HG03064 (cell line): ENCODE data around the gene PIEZO1.

Experiments
- ATAC-seq: cut with Tn5 transposase; IDR thresholded peaks from one replicate; pipeline ENCODE4 v1.9.1; 2021; ENCODE audit warnings: low read depth; ENCODE audit not compliant: unreplicated experiment

The PIEZO1 gene

DNA sequence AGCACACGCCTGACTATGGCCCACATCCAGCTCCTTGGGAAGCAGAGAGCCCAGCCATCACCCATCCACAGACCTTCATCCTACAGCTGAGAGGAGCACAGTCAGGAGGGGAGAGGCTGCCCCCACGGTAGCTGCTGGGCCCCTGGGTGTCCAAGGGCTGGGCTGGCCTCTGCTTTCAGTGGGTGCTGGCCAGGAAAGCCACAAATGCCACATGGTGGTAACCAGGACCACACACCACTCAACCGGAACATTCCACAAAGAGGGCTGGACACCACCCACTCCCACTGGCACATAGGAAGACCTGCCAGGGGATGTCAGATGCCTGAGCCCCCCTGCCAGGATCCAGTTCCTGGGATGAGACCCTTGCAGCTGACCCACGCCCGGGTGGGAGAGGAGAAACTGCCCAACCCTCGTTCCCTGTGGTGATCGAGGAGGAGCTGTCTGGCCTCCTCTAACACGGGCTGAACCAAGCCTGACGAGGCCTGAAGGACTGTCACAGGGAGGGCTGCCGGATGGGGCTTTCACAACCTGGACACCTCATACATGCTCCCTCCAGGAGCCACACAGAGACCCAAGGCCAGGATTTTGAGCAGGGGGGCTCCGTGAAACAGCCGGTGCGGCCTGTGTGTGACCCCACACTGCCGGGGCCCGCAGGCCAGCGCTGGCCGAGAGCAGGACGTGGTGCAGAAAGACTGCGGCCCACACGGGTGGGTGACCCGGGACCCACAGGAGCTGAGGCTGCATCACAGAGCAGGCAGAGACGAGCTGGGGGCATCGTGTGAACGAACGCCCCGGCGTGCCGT is 30.7 kb downstream of the PIEZO1 start:
- no peak for ATAC-seq

DNA sequence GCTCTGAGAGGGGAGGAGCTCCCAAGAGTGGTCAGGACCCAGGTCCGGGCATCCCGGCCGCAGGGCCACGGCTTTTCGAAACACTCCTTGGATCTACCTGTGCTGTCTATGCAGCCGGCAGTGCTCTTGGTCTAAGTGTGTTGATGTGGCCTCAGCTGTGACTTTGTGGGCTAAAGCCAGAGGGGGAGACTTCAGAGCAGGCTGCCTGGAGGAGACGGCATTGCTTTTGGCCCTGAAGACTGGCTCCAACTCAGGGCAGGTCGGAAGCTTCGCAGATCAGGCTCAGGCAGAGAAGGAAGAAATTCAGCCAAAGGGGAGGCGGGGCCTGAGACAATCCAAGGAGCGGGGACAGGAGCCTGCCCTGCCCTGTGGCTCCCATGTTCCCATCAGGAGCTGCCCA is 31.4 kb downstream of the PIEZO1 start:
- no peak for ATAC-seq

DNA sequence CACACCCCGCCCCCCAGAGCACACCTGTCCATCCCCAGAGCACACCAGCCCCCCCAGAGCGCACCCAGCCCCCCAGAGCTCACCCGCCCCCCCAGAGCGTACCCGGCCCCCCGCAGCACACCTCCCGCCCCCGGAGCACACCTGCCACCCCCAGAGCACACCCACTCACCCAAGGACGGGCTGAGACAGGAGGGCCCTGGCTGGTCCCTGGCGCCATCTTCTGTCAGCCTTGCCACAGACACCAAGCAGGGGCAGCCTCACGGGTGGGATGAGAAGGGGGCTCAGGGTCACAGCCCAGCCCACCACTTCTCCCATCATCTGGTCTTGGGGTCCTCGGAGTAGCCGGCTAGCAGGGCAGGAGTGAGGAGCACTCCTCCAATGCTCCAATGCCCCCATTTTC is 31.8 kb downstream of the PIEZO1 start:
- ATAC-seq: no peak

DNA sequence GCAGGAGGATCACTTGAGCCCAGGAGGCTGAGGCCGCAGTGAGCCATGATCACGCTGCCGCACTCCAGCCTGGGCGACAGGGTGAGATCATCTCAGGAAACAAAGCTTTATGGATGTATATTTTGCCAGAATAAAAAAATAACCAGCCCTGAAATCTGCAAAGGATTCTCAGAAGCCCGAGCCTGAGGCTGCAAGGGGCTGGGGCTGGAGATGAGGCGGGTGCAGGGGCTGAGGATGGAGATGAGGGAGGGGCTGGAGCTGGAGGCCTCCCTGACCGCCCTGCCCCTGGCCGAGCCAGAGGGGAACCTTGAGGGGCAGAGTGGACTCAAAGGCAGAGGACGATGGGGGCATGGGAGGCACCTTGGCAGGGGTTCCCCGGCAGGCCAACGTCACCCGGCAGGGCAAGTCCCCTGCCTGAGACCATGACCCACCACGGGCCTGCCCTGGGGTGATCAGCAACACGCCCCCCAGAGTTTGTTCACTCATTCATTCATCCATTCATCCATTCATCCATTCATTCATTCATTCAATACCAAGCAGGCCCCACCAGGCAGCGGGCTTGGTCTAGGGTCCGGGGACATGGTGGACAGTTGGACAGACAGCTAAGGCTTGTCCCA is 32.5 kb downstream of the PIEZO1 start:
- no peak for ATAC-seq

DNA sequence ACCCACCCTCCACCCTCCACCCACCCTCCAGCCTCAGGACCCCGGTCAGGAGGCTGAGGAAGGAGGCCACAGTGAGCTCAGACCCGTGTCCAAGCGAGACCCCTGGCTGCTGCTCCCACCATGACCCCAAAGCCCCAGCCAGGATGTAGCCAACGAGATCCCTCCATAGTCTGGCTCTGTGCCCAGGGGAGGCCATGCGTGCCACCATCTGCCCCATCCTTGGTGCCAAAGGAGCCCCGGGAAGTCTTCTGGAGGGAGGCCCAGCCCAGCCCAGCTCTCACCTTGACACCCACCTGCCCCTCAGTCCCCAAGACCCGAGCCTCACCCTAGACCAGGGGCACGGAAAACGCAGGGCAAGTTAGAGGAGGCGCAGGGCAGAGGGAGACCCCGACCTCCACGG is 34.2 kb downstream of the PIEZO1 start:
- no peak for ATAC-seq

DNA sequence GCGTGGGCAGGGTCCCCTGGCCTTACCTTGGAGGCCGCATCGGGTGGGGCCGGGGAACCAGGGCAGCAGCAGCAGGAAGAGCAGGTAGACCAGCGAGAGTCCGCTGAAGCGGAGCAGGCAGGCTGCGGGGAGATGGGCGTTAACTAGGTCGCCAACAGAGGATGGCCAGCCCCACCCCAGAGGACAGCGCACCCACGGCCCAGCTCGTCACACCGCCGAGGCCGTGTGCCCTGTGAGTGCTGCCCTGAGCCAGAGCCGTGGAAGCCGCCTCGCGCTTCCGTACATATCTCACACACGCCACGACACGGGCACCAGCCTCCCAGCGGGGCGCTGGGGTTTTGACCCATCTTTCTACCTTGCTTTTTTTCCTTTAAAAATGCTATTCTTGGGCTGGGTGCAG is 35.7 kb downstream of the PIEZO1 start:
- no peak for ATAC-seq

DNA sequence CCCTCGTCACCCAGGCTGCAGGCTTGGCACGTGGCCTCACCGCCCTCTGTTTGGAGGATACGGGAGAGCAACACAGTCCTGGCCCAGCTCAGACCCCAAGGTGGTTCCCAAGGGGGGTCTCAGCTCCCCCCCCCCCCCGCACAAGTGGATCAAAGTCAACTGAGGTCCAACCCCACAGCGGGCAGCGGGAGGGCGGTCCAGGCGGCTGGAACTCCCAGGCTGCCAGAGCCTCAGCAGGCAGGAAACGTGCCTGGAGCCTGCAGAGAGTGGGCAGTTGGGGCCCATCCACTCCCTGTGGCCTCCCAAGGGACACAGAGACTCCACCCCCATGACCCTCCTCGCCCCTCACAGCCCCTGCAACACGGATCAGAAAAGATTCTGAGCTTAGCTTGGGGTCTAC is 36.7 kb downstream of the PIEZO1 start:
- ATAC-seq: no peak

DNA sequence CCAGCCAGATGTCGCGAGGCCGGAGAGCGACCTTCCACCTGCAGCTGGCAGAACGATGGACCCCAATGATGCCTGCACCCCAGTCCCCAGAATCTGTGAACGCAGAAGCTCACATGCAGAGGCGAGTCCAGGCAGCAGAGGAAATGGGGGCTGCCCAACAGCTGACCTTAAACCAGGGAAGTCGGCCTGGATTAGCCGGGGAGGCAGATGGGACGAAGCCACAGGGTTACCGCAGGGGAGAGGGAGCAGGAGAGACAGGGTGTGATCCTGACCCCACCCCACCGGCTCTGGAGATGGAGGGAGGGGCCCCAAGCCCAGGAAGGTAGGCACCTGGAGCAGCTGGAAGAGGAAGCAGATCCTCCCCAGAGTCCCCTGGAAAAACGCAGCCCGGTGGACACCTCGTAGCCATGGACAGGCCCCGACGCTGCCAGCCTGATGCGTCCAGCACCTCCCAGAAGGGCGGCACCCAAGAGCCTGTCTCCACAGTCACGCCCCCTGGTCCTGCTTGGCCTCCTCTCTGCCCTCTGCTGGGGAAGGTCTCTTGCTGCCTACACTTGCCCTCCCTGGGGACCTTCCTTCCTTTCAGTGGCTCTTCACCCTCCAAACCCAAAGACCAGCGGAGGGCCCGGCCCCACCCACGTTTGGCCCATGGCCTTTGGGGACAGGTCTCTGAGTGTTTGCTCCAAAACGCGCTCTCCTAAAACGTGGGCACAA is 37.3 kb downstream of the PIEZO1 start:
- ATAC-seq: no peak

DNA sequence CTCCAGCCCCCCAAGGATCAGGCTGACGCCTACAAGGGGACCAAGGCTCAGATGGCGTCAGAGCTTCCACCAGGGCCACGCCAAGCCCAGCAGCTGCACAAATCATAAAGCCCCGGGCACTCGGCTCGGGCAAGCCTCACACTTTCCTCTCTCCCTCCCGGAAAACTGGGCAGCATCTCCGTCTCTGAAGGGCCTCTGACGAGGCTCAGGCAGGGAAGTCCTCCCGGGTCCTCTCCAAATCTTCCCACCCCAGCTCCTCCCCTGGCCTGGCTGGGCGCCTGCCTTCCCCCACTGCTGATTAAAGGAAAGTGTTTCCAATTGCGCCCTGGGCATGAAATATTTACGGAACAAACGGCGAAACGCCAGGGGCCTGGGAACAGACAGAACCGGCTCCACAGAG is 38.5 kb downstream of the PIEZO1 start:
- no peak for ATAC-seq

DNA sequence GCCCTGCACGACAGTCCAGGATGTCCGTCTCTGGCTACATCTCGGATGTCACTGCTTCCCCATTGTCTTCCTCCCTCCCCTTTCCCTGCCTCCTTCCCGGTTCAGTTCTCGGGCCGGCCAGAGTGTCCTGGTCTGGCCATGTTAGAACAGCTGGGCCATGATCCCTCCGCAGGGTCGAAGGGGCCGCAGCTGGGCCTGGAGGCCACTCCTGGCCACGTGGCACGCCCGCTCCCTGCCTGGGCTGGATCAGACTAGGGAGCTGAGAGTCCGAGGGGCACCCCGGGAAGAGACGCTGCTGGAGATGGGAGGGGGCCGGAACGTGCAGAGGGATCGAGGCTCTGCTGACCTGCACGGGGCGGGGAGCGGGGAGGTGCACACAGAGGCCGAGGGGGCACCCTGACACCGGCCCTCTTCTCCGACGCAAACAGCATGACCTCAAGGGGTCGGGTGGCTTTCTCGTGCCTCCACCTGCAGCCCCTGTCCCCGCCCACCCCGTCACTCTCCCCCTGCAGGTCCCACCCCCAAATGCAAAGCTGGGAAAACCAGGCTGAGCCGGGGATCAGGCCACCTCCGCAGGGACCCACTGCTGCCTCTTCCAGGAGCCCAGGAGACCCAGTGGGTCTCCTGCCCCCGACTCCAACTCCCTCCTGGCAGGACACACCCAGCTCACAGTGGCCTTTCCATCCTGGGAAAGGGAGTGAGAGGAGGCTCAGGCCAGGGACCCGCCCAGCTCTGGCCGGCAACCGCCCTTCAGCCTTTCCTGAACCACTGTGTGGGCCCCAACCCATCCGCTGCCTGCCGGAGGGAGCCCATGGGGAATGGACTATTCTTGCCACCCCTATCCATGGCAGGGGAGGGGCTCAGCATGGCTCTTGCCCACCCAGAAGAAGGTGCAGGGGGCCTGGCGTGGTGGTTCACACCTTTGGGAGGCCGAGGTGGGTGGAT is 40.2 kb downstream of the PIEZO1 start:
- no peak for ATAC-seq

DNA sequence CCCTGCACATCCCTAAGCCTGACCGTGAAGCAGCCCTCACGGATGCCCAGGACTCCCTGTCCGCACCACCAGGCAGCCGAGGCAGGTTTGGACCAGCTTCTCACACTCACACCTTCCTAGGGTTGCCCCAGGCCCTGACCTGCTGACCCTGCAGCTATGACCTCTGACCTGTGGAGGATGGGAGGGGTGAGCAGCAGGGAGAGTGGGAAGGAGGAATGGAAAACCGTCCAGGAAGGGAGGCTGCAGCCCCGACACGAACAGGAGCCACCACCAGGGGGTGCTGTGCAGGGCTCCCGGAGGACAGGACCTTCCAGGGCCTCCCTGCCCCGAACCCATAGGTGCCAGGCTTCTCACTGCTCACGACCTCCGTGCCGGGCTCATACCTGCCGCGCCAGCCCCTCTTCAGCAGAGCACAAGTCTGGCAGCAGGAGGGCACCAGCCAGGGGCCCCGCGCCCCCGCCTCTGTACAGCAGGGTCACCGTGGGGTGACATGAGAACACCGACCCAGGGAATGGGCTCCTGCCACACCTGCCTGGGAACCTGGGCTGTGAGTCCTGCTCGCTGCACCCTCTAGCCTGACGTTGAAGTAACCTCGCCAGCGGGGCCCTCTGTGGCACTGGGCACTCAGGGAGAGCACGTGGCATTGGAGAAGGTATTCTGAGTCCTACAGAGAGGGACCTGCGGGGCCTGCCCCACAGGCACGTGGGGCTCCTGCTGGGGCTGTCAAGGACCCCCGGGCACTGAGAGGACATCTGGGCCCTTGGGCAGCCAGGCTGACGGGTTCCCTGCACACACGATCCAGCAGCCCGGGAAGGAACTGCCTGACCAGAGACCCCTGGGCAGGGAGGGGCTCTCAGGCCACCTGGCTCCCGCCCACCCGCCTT is 41.1 kb downstream of the PIEZO1 start:
- no peak for ATAC-seq

DNA sequence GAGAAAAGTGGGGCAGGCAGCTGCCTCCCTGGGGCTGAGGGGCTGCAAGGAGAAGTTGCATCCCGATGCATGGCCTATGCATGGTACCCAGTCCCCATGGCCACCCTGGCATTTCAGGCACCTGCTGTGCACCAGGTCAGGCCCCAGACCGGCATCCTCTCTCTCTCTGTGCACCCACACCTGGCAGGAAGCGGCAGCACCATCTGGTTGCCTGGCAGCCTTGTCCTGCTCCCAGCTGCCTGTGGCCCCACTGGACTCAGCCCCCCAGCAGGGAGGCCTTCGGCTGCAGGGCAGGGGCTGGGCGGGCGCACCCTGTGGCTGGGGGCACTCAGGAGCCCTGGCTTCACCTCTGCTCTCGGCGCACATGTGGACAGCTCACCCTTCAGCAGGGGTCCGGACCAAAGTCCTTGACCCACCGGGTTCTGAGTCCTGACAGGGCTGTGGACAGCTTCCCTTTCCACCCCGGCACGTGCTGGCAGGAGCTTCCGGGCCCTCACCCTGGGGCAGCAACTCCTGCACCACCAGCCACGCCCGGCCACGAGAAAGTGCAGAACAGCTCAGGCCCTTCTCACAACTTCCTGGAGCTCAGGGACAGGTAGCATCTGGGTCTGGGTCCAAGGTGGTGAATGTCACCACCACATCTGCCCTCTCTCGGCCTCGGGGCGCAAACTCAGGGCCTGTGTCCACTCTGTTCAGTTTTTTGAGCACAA is 42.0 kb downstream of the PIEZO1 start:
- ATAC-seq: no peak

DNA sequence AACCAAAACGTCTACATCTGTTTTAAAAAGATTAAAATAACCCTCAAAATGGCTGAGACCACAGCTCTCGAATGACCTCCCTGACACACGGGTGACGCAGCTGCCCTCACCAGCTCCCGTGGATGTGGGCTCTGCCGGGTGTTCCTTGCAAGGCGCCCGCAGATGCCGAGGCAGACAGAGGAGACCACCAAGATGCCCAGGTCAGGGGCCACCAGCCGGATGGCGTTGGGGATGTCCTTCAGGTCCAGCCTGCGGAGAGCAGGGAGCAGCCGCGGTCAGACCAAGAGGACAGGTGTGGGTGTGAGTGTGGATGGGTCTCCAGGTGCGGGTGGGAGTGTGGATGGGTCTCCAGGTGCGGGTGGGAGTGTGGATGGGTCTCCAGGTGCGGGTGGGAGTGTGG is 43.7 kb downstream of the PIEZO1 start:
- ATAC-seq: no peak

DNA sequence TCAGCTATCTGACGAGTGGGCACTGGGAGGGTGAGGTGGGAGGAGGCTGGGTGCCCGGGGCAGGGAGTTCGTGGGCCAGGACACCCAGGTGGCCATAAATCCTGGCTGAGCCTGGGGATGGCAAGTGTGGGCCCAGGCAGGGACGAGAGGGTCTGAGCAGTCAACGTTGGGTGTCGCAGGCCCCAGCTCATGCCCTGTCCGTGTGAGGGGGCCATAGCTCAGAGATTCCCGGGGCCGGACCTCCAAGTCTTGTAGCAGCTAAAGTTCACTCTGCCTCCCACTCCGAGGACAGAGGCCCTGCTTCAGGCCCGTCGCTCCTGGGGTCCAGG is 44.3 kb downstream of the PIEZO1 start:
- no peak for ATAC-seq

DNA sequence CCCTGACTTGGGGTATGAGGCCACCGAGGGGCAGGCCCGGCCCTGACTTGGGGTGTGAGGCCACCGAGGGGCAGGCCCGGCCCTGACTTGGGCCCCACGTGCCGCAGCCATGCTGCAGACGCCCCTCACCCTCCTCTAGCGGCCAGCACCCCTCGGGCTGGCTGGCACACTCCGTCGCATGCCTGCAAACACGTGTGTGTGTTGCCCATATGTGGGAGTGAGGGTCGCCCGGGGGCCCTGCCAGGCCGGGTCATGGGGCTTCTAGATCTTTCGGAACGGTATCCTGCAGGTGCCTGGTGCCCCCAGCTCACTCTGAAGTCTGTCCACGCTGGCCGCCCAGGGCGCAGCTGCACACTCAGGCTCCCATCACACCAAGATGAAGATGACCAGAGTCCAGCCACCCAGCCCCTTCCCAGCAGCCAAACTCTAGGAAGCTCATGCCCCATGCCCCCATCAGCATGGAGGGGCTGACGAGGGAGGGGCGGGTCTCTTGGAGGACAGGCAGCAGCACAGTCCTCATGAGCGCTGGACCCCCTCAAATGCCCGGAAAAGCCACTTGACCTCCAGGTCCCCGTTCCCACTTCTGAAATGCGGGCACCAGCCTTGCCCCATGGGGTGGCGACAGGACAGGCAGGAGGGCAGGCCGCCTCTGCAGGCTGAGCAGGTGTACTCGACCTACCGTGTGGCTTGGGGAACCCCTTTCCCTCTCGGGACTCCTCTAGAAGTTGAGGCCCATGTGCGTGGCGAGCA is 44.9 kb downstream of the PIEZO1 start:
- ATAC-seq: no peak

DNA sequence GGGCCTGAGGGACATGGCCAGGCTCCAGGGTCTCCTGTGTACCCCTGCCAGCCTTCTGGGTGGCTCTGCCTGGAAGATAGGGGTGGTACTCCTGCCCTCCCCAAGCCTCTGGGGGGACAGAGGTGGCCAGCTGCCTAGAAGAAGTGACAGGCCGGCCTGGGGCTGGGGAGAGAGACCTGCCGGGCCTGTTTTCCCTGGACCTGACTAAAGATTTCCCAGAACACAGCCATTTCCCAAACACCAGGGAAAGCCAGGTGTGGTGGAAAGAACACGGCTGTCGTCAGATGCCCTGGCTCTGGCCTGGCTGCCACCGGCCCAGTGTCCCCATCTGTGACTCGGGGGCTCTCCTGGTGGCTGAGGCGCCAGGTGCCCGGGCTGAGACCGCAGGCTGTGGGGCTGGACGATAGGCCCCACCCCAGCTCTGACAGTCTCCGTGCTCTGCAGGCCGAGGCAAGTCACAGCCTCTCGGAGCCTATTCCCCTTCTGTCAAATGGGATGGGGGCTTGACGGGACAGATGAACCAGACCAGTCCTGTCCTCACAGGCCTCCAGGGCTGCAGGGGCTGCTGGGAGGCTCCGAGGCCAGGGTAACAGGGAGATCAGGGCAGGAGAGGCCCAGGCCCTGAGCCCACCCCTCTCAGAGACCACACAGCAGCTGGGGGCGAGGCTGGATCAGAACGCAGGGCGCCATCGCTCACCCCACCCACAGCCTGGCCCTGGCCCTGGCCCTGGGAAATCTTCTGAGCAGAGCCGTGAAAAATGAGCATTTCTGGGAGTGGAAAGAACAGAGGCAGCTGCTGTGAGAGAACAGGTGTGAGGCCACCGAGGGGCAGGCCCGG is 45.7 kb downstream of the PIEZO1 start:
- ATAC-seq: no peak

DNA sequence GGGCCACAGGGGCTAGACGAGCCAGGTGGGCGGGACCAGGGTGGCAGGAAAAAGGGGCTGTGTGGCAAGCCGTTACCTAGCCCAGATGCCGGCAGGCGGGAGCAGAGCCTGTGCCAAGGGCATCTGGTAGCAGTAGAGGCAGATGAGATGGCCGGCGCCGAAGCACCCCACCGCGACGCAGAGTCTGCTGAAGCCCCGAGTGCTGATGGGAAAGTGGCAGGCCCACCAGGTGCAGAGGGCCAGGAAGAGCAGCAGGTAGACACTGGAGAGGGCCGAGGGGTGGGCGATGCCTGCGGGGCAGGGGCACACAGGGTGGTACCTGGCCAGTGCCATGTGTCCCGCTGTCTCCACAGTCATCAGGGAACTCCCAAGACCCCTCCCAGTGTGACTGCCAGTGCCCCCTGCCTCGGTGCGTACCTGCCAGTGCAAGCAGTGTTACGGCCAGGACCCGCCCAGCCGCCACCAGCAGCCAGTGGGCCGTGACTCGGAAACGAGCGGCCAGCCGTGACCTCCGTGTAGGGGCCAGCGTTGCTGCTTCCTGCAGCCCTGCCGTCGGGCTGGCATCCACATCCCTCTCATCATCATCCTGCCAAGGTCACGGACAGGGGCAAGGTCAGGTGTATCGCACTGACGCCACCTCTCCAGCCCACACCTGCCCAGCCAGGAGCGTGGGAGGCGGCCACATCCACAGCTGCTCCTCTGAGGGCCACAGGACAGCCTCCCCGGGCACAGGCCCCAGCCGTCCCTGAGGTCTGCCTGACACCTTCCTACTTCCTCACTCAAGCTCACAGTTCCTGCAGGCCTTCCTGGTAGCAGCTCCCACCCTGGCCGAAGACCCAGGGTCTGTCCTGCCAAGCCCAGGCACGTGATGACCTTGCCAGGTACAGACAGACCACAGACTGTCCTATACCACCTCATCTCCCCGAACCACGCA is 46.6 kb downstream of the PIEZO1 start:
- ATAC-seq: no peak
